Caco-2 (cell line): Measurements from ENCODE around the gene PNPLA7. TPM values are rescaled to one million over a fixed set of nuclear protein-coding genes. Genes with fewer than 3 reads are reported as not detected.

ENCODE experiments used
- BruUV-seq: library from RNA; stranded (reverse); fragments of 400-500 nt; replicated peaks from 2 replicates; lab custom pipeline; 2021; lab: Mats Ljungman, UMichigan
- CTCF ChIA-PET: fragments of 300-600 bp; sonication (Branson Sonifier 250); formaldehyde crosslinking; loops from one replicate; lab custom pipeline; 2022; ENCODE audit warnings: antibody characterized with exemption; lab: Charles Lee
- POLR2A ChIA-PET: fragments of 300-600 bp; sonication (Branson Sonifier 250); formaldehyde crosslinking; loops from one replicate; lab custom pipeline; 2022; ENCODE audit warnings: antibody characterized with exemption; lab: Charles Lee
- DNase-seq, 2 experiments: peaks; one replicate each; pipeline versions ENCODE4 v3.0.0 to v3.0.0-alpha.2; 2020 to 2022
- H3K27me3 ChIP-seq: replicated peaks from 2 replicates; pipeline ENCODE4 v1.6.0; 2011; ENCODE audit warnings: low read length; ENCODE audit not compliant: control insufficient read depth, insufficient read depth
- H3K36me3 ChIP-seq: 2 replicates; pipeline ENCODE4 v1.5.1; 2011; ENCODE audit warnings: low read length; ENCODE audit not compliant: control insufficient read depth, insufficient read depth
- H3K4me1 ChIP-seq: fragments of 250-450 bp; sonication (Bioruptor Pico); 2 replicates; pipeline ENCODE4 v1.5.1; 2020; ENCODE audit warnings: mild to moderate bottlenecking
- H3K4me3 ChIP-seq: 2 replicates; pipeline ENCODE4 v1.5.1; 2011; ENCODE audit warnings: low read depth, mild to moderate bottlenecking, control low read depth, low read length
- H3K9me3 ChIP-seq: fragments of 250-450 bp; sonication (Bioruptor Pico); 2 replicates; pipeline ENCODE4 v1.5.1; 2020; ENCODE audit warnings: mild to moderate bottlenecking, moderate library complexity
- H3K27ac Mint-ChIP-seq: one replicate; pipeline ENCODE4 v1.8.0; 2022; ENCODE audit warnings: mixed read lengths; ENCODE audit not compliant: unreplicated experiment
- H3K27me3 Mint-ChIP-seq: one replicate; pipeline ENCODE4 v1.8.0; 2022; ENCODE audit warnings: mixed read lengths; ENCODE audit not compliant: insufficient read depth, unreplicated experiment
- H3K36me3 Mint-ChIP-seq: one replicate; pipeline ENCODE4 v1.8.0; 2022; ENCODE audit warnings: mild to moderate bottlenecking, mixed read lengths; ENCODE audit not compliant: insufficient read depth, unreplicated experiment
- H3K4me1 Mint-ChIP-seq: one replicate; pipeline ENCODE4 v1.8.0; 2022; ENCODE audit warnings: low read depth, mixed read lengths; ENCODE audit not compliant: unreplicated experiment
- H3K4me3 Mint-ChIP-seq: one replicate; pipeline ENCODE4 v1.8.0; 2022; ENCODE audit warnings: mild to moderate bottlenecking, moderate library complexity, mixed read lengths; ENCODE audit not compliant: unreplicated experiment
- H3K9me3 Mint-ChIP-seq: one replicate; pipeline ENCODE4 v1.8.0; 2022; ENCODE audit warnings: mixed read lengths; ENCODE audit not compliant: unreplicated experiment
- CTCF ChIP-seq, 2 experiments: fragments of 200-600 bp in 1 of 2; IDR thresholded peaks; 1 replicate in 1 of 2; 2 replicates in 1 of 2; pipeline versions ENCODE4 v1.5.1 to v1.8.0; 2011 to 2022; ENCODE audit warnings: antibody characterized with exemption in 1 of 2, control low read depth in 1 of 2, inconsistent platforms in 1 of 2, low read depth in 1 of 2, low read length in 1 of 2, mild to moderate bottlenecking in 1 of 2, moderate library complexity in 1 of 2; ENCODE audit not compliant: insufficient read depth in 1 of 2, severe bottlenecking in 1 of 2, unreplicated experiment in 1 of 2
- intact Hi-C: fragments of 100-400 bp; cut with micrococcal nuclease; formaldehyde crosslinking; loops from one replicate; pipeline ENCODE4 v1.10.0; 2022; ENCODE audit not compliant: unreplicated experiment
- total RNA-seq: library from RNA; stranded (reverse); gene quantifications from 2 replicates; pipeline ENCODE4 v1.2.3, GENCODE V29; 2022

PNPLA7 gene
- total RNA-seq, 1 experiment from 2014 or later = 1.8 TPM

GRCh38 chr9:137429546-137429890, 120.7 kb downstream of the PNPLA7 start:
- Histone ChIP-seq H3K36me3 (no peaks in the 10 kb centered on the region), H3K4me3 (no peak overlapping the region), H3K27me3 (no peaks in the 10 kb centered on the region), H3K4me1 (peaks cover 10% of the 10 kb centered on the region), H3K9me3 (no peaks in the 10 kb centered on the region)
- Mint-ChIP-seq H3K4me1 (peaks cover 4% of the 10 kb centered on the region), H3K4me3 (no peak overlapping the region), H3K27ac (no peak overlapping the region), H3K36me3 (peaks cover 11% of the 10 kb centered on the region), H3K9me3 (no peaks in the 10 kb centered on the region), H3K27me3 (no peaks in the 10 kb centered on the region)
- POLR2A ChIA-PET = no interaction called here
- CTCF ChIA-PET = no interaction called here
- no TSS peak for BruUV-seq
- DNase-seq = no peak
- TF ChIP-seq CTCF (IDR thresholded peaks at IDR 0.05; ENCODE audit: insufficient read depth in 1 of 2, low read depth in 1 of 2, low read length in 1 of 2, severe bottlenecking in 1 of 2, unreplicated experiment in 1 of 2) = no peak
- intact Hi-C loops = no loop called here

- TF ChIP-seq CTCF (IDR thresholded peaks at IDR 0.05; ENCODE audit: insufficient read depth in 1 of 2, low read depth in 1 of 2, low read length in 1 of 2, severe bottlenecking in 1 of 2, unreplicated experiment in 1 of 2) = no peak
- H3K9me3 Mint-ChIP-seq = no peaks in the 10 kb centered on the region
- ChIA-PET POLR2A (no interaction called here), CTCF (no interaction called here)
- no TSS peak for BruUV-seq
- H3K4me3 Mint-ChIP-seq = no peak overlapping the region
- Histone ChIP-seq H3K36me3 (no peaks in the 10 kb centered on the region), H3K4me1 (peaks cover 15% of the 10 kb centered on the region), H3K9me3 (no peaks in the 10 kb centered on the region), H3K4me3 (no peak overlapping the region), H3K27me3 (no peaks in the 10 kb centered on the region)
- no peaks in the 10 kb centered on the region for H3K27me3 Mint-ChIP-seq
- peaks cover 9% of the 10 kb centered on the region for H3K36me3 Mint-ChIP-seq
- no peak overlapping the region for H3K27ac Mint-ChIP-seq
- DNase-seq = no peak
- peaks cover 6% of the 10 kb centered on the region for H3K4me1 Mint-ChIP-seq
- intact Hi-C loops = loop anchor here (1.0 kb wide), 1 partner anchor 16 kb away; no protein-coding TSS in a partner anchor
Observed at GRCh38 chr9:137428841-137429545, 121.2 kb downstream of the PNPLA7 start.

- no peak overlapping the region for H3K27ac Mint-ChIP-seq
- DNase-seq = no peak
- TF ChIP-seq CTCF (IDR thresholded peaks at IDR 0.05; ENCODE audit: insufficient read depth in 1 of 2, low read depth in 1 of 2, low read length in 1 of 2, severe bottlenecking in 1 of 2, unreplicated experiment in 1 of 2) = no peak
- Histone ChIP-seq H3K4me1 (peaks cover 16% of the 10 kb centered on the region), H3K27me3 (no peaks in the 10 kb centered on the region), H3K4me3 (no peak overlapping the region), H3K9me3 (no peaks in the 10 kb centered on the region), H3K36me3 (no peaks in the 10 kb centered on the region)
- CTCF ChIA-PET = interaction anchor here (1.0 kb wide), 1 partner anchor 107 kb away, joined by 3 read pairs; no protein-coding TSS in a partner anchor
- no peaks in the 10 kb centered on the region for H3K27me3 Mint-ChIP-seq
- POLR2A ChIA-PET = no interaction called here
- H3K36me3 Mint-ChIP-seq = peaks cover 6% of the 10 kb centered on the region
- H3K9me3 Mint-ChIP-seq = no peaks in the 10 kb centered on the region
- H3K4me3 Mint-ChIP-seq = no peak overlapping the region
- peaks cover 6% of the 10 kb centered on the region for H3K4me1 Mint-ChIP-seq
- intact Hi-C loops = loop anchor here (1.0 kb wide), 1 partner anchor 17 kb away; no protein-coding TSS in a partner anchor
- BruUV-seq = no TSS peak
Observed at GRCh38 chr9:137428311-137428630, 121.9 kb downstream of the PNPLA7 start.
